PFSK-1 (cell line): ENCODE measurements around the gene RUNDC3A.

Source experiments
- POLR2AphosphoS5 ChIP-seq: IDR thresholded peaks from 2 replicates; pipeline ENCODE4 v1.6.1; 2012; ENCODE audit warnings: low read depth, mild to moderate bottlenecking, control low read depth, low read length, moderate library complexity
- TAF1 ChIP-seq: IDR thresholded peaks from 2 replicates; pipeline ENCODE4 v1.6.1; 2012; ENCODE audit warnings: low read length, control low read depth, borderline replicate concordance; ENCODE audit not compliant: insufficient read depth
- TF ChIP-seq, protein P1 (sequence below), 2 experiments: IDR thresholded peaks; 2 replicates each; pipeline versions ENCODE4 v1.6.1 to v1.8.0; 2011 to 2012; ENCODE audit warnings: low read depth in 2 of 2, low read length in 2 of 2, control low read depth in 1 of 2, inconsistent platforms in 1 of 2, mild to moderate bottlenecking in 1 of 2, moderate library complexity in 1 of 2; ENCODE audit not compliant: insufficient read depth in 1 of 2

DNA sequence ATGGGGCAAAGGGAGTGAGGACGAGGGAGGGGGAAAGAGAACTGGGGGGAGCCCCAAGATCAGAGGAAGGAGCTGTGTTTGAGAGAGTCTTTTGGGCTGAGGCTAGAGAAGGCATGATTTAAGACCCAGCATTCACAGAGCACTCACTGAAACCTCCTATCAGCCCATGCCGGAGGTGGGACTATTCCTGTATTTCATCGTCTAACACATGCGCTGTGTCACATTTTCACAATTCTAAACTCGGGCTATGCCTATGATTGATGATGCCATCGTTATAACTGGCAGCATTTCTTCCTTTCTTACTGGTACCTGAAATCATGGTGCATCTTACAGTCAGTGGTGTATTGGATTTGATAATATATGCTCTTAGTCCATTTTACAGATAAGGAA lies 51.7 kb downstream of the RUNDC3A start:
- TF ChIP-seq, protein P1, sequence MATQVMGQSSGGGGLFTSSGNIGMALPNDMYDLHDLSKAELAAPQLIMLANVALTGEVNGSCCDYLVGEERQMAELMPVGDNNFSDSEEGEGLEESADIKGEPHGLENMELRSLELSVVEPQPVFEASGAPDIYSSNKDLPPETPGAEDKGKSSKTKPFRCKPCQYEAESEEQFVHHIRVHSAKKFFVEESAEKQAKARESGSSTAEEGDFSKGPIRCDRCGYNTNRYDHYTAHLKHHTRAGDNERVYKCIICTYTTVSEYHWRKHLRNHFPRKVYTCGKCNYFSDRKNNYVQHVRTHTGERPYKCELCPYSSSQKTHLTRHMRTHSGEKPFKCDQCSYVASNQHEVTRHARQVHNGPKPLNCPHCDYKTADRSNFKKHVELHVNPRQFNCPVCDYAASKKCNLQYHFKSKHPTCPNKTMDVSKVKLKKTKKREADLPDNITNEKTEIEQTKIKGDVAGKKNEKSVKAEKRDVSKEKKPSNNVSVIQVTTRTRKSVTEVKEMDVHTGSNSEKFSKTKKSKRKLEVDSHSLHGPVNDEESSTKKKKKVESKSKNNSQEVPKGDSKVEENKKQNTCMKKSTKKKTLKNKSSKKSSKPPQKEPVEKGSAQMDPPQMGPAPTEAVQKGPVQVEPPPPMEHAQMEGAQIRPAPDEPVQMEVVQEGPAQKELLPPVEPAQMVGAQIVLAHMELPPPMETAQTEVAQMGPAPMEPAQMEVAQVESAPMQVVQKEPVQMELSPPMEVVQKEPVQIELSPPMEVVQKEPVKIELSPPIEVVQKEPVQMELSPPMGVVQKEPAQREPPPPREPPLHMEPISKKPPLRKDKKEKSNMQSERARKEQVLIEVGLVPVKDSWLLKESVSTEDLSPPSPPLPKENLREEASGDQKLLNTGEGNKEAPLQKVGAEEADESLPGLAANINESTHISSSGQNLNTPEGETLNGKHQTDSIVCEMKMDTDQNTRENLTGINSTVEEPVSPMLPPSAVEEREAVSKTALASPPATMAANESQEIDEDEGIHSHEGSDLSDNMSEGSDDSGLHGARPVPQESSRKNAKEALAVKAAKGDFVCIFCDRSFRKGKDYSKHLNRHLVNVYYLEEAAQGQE (IDR thresholded peaks at IDR 0.05; ENCODE audit: insufficient read depth in 1 of 2, low read depth in 2 of 2, low read length in 2 of 2): no peak
- TF ChIP-seq POLR2AphosphoS5 (no peak), TAF1 (no peak)
